Measurements from ENCODE around the gene BEST4.

The BEST4 gene

GRCh38 chr1:44760876-44761275 lies 27.1 kb downstream of the BEST4 start:
- Histone ChIP-seq H3K27me3 (replicated peaks in 2 of 5; ENCODE audit: control insufficient read depth in 4 of 5, insufficient read depth in 5 of 5, low read length in 4 of 5) (no peaks in the 10 kb centered on the region), H3K36me3 (ENCODE audit: control insufficient read depth in 4 of 4, insufficient read depth in 4 of 4, low read length in 3 of 4) (peaks cover 12 to 69% (median 51%) of the 10 kb centered on the region in 4 experiments), H3K4me1 (ENCODE audit: control extremely low read depth in 1 of 4, control insufficient read depth in 4 of 4, insufficient read depth in 4 of 4, low read length in 3 of 4) (no peaks in the 10 kb centered on the region), H3K4me3 (ENCODE audit: control insufficient read depth in 1 of 7, extremely low read depth in 1 of 7, insufficient read depth in 4 of 7, low read depth in 2 of 7, low read length in 6 of 7) (no peak overlapping the region), H3K27ac (ENCODE audit: insufficient read depth in 1 of 2, low read depth in 1 of 2, low read length in 2 of 2, poor library complexity in 1 of 2, severe bottlenecking in 2 of 2) (no peak overlapping the region), H3K9me3 (ENCODE audit: control extremely low read depth in 1 of 5, control insufficient read depth in 4 of 5, insufficient read depth in 2 of 5, low read depth in 1 of 5, low read length in 4 of 5) (no peaks in the 10 kb centered on the region)
- CTCF ChIA-PET, result interaction anchor here (0.5 kb wide), 1 partner anchor 16 kb away, joined by 3 read pairs; no protein-coding TSS in a partner anchor
- POLR2A ChIA-PET, result interaction anchor here (0.5 to 1.7 kb wide), 2 partner anchors 15 to 34 kb away, joined by 3 to 6 read pairs; partner anchors contain the start of gene RPS8
- no peak for DNase-seq
- 100% methylated on average over 2 of the region's 3 CpGs for WGBS (ENCODE audit: insufficient coverage)

GRCh38 chr1:44759077-44759476 lies 28.9 kb downstream of the BEST4 start:
- 95% methylated on average over 11 of the region's 11 CpGs for WGBS (ENCODE audit: insufficient coverage)
- Histone ChIP-seq H3K4me3 (ENCODE audit: control insufficient read depth in 1 of 7, extremely low read depth in 1 of 7, insufficient read depth in 4 of 7, low read depth in 2 of 7, low read length in 6 of 7) (no peak overlapping the region), H3K27ac (ENCODE audit: insufficient read depth in 1 of 2, low read depth in 1 of 2, low read length in 2 of 2, poor library complexity in 1 of 2, severe bottlenecking in 2 of 2) (no peak overlapping the region), H3K4me1 (ENCODE audit: control extremely low read depth in 1 of 4, control insufficient read depth in 4 of 4, insufficient read depth in 4 of 4, low read length in 3 of 4) (no peaks in the 10 kb centered on the region), H3K9me3 (ENCODE audit: control extremely low read depth in 1 of 5, control insufficient read depth in 4 of 5, insufficient read depth in 2 of 5, low read depth in 1 of 5, low read length in 4 of 5) (no peaks in the 10 kb centered on the region), H3K36me3 (ENCODE audit: control insufficient read depth in 4 of 4, insufficient read depth in 4 of 4, low read length in 3 of 4) (peaks cover 17 to 84% (median 63%) of the 10 kb centered on the region in 4 experiments), H3K27me3 (replicated peaks in 2 of 5; ENCODE audit: control insufficient read depth in 4 of 5, insufficient read depth in 5 of 5, low read length in 4 of 5) (no peaks in the 10 kb centered on the region)
- ChIA-PET CTCF (interaction anchor here (1.1 to 1.8 kb wide), 2 partner anchors 12 to 34 kb away, joined by 3 to 4 read pairs; no protein-coding TSS in a partner anchor), POLR2A (interaction anchor here (0.6 to 1.7 kb wide), 2 partner anchors 16 to 568 kb away, joined by 3 to 6 read pairs; partner anchors contain the start of gene RPS8)
- no peak for DNase-seq

- no peak for DNase-seq
- H3K27me3 ChIP-seq (replicated peaks in 2 of 5; ENCODE audit: control insufficient read depth in 4 of 5, insufficient read depth in 5 of 5, low read length in 4 of 5), result no peaks in the 10 kb centered on the region
- H3K4me3 ChIP-seq (ENCODE audit: control insufficient read depth in 1 of 7, extremely low read depth in 1 of 7, insufficient read depth in 4 of 7, low read depth in 2 of 7, low read length in 6 of 7), result no peak overlapping the region
- H3K9me3 ChIP-seq (ENCODE audit: control extremely low read depth in 1 of 5, control insufficient read depth in 4 of 5, insufficient read depth in 2 of 5, low read depth in 1 of 5, low read length in 4 of 5), result no peaks in the 10 kb centered on the region
- ChIA-PET CTCF (no interaction called here), POLR2A (no interaction called here)
- no peak overlapping the region for H3K27ac ChIP-seq (ENCODE audit: insufficient read depth in 1 of 2, low read depth in 1 of 2, low read length in 2 of 2, poor library complexity in 1 of 2, severe bottlenecking in 2 of 2)
- H3K4me1 ChIP-seq (ENCODE audit: control extremely low read depth in 1 of 4, control insufficient read depth in 4 of 4, insufficient read depth in 4 of 4, low read length in 3 of 4), result peaks cover 0 to 3% (median 0%) of the 10 kb centered on the region in 4 experiments
- H3K36me3 ChIP-seq (ENCODE audit: control insufficient read depth in 4 of 4, insufficient read depth in 4 of 4, low read length in 3 of 4), result peaks cover 19 to 87% (median 57%) of the 10 kb centered on the region in 4 experiments
- 75% methylated on average over 1 of the region's 2 CpGs for WGBS (ENCODE audit: insufficient coverage)
These were observed 30.6 kb downstream of the BEST4 start for GRCh38 chr1:44757420-44757819.

GRCh38 chr1:44747878-44748277 lies 40.1 kb downstream of the BEST4 start:
- no peaks in the 10 kb centered on the region for H3K4me1 ChIP-seq (ENCODE audit: control extremely low read depth in 1 of 4, control insufficient read depth in 4 of 4, insufficient read depth in 4 of 4, low read length in 3 of 4)
- no peak for DNase-seq
- peaks cover 5 to 56% (median 14%) of the 10 kb centered on the region in 4 experiments for H3K36me3 ChIP-seq (ENCODE audit: control insufficient read depth in 4 of 4, insufficient read depth in 4 of 4, low read length in 3 of 4)
- H3K4me3 ChIP-seq (ENCODE audit: control insufficient read depth in 1 of 7, extremely low read depth in 1 of 7, insufficient read depth in 4 of 7, low read depth in 2 of 7, low read length in 6 of 7), result no peak overlapping the region
- POLR2A ChIA-PET, result interaction anchor here (0.5 to 1.0 kb wide), 2 partner anchors 27 to 52 kb away, joined by 4 read pairs; partner anchors contain the start of gene PLK3
- H3K27ac ChIP-seq (ENCODE audit: insufficient read depth in 1 of 2, low read depth in 1 of 2, low read length in 2 of 2, poor library complexity in 1 of 2, severe bottlenecking in 2 of 2), result no peak overlapping the region
- no peaks in the 10 kb centered on the region for H3K9me3 ChIP-seq (ENCODE audit: control extremely low read depth in 1 of 5, control insufficient read depth in 4 of 5, insufficient read depth in 2 of 5, low read depth in 1 of 5, low read length in 4 of 5)
- CTCF ChIA-PET, result interaction anchor here (0.8 to 1.8 kb wide), 7 partner anchors 11 to 558 kb away, joined by 3 to 6 read pairs (median 4); partner anchors contain the start of gene RNU5D-1
- 87% methylated on average over 2 of the region's 3 CpGs for WGBS (ENCODE audit: insufficient coverage)
- H3K27me3 ChIP-seq (replicated peaks in 2 of 5; ENCODE audit: control insufficient read depth in 4 of 5, insufficient read depth in 5 of 5, low read length in 4 of 5), result no peaks in the 10 kb centered on the region

- no CpG with 5 or more reads among the region's 1 CpG for WGBS (ENCODE audit: insufficient coverage)
- H3K27ac ChIP-seq (ENCODE audit: insufficient read depth in 1 of 2, low read depth in 1 of 2, low read length in 2 of 2, poor library complexity in 1 of 2, severe bottlenecking in 2 of 2), result peak overlapping the region in 1 of 2 experiments; percentile 32
- no peak overlapping the region for H3K4me3 ChIP-seq (ENCODE audit: control insufficient read depth in 1 of 7, extremely low read depth in 1 of 7, insufficient read depth in 4 of 7, low read depth in 2 of 7, low read length in 6 of 7)
- ChIA-PET POLR2A (interaction anchor here (1.3 to 2.2 kb wide), 2 partner anchors 12 to 21 kb away, joined by 8 read pairs; partner anchors contain the start of gene RNU5D-1), CTCF (interaction anchor here (0.9 to 2.3 kb wide), 3 partner anchors 12 to 42 kb away, joined by 3 to 7 read pairs (median 4); partner anchors contain the start of gene RNU5D-1)
- no peaks in the 10 kb centered on the region for H3K27me3 ChIP-seq (replicated peaks in 2 of 5; ENCODE audit: control insufficient read depth in 4 of 5, insufficient read depth in 5 of 5, low read length in 4 of 5)
- peaks cover 0 to 38% (median 5%) of the 10 kb centered on the region in 4 experiments for H3K36me3 ChIP-seq (ENCODE audit: control insufficient read depth in 4 of 4, insufficient read depth in 4 of 4, low read length in 3 of 4)
- peaks cover 9 to 17% (median 13%) of the 10 kb centered on the region in 4 experiments for H3K4me1 ChIP-seq (ENCODE audit: control extremely low read depth in 1 of 4, control insufficient read depth in 4 of 4, insufficient read depth in 4 of 4, low read length in 3 of 4)
- no peaks in the 10 kb centered on the region for H3K9me3 ChIP-seq (ENCODE audit: control extremely low read depth in 1 of 5, control insufficient read depth in 4 of 5, insufficient read depth in 2 of 5, low read depth in 1 of 5, low read length in 4 of 5)
- no peak for DNase-seq
These were observed 44.8 kb downstream of the BEST4 start for GRCh38 chr1:44743211-44743610.

GRCh38 chr1:44740179-44740617 lies 47.8 kb downstream of the BEST4 start:
- Histone ChIP-seq H3K27me3 (replicated peaks in 2 of 5; ENCODE audit: control insufficient read depth in 4 of 5, insufficient read depth in 5 of 5, low read length in 4 of 5) (no peaks in the 10 kb centered on the region), H3K36me3 (ENCODE audit: control insufficient read depth in 4 of 4, insufficient read depth in 4 of 4, low read length in 3 of 4) (peaks cover 0 to 16% (median 2%) of the 10 kb centered on the region in 4 experiments), H3K4me3 (ENCODE audit: control insufficient read depth in 1 of 7, extremely low read depth in 1 of 7, insufficient read depth in 4 of 7, low read depth in 2 of 7, low read length in 6 of 7) (peak overlapping the region; percentile 68 to 95 (median 88)), H3K9me3 (ENCODE audit: control extremely low read depth in 1 of 5, control insufficient read depth in 4 of 5, insufficient read depth in 2 of 5, low read depth in 1 of 5, low read length in 4 of 5) (no peaks in the 10 kb centered on the region), H3K4me1 (ENCODE audit: control extremely low read depth in 1 of 4, control insufficient read depth in 4 of 4, insufficient read depth in 4 of 4, low read length in 3 of 4) (peaks cover 9 to 17% (median 13%) of the 10 kb centered on the region in 4 experiments), H3K27ac (ENCODE audit: insufficient read depth in 1 of 2, low read depth in 1 of 2, low read length in 2 of 2, poor library complexity in 1 of 2, severe bottlenecking in 2 of 2) (peak overlapping the region in 1 of 2 experiments; percentile 91)
- WGBS (ENCODE audit: insufficient coverage), result 6% methylated on average over 12 of the region's 14 CpGs
- ChIA-PET POLR2A (interaction anchor here (1.0 to 1.9 kb wide), 2 partner anchors 9 to 19 kb away, joined by 4 to 12 read pairs; partner anchors contain the start of gene RNU5D-1), CTCF (interaction anchor here (1.0 kb wide), 1 partner anchor 12 kb away, joined by 3 read pairs; no protein-coding TSS in a partner anchor)
- no peak for DNase-seq
